GM19452 (cell line): ENCODE data around the gene MRPS7.
A peak's percentile ranks its signal among the peaks of the same experiment; 100 is the strongest.
"Not testable (repeated sequence)": the region's sequence is repeated elsewhere in the genome, so short reads cannot be mapped to it uniquely, and the experiment has no call there.

Experiments used
- ATAC-seq: cut with Tn5 transposase; IDR thresholded peaks from one replicate; pipeline ENCODE4 v1.9.1; 2021; ENCODE audit not compliant: unreplicated experiment

MRPS7 gene

GRCh38 chr17:75270966-75271232, 9.2 kb downstream of the MRPS7 start, which contains the start of gene MIF4GD:
MIF4GD (minus strand) TSS chr17:75271231; CDS start chr17:75270195, 1,036 bp downstream.
- peak; percentile 11 for ATAC-seq

- ATAC-seq, result peak; percentile 73
These were observed 9.7 kb downstream of the MRPS7 start for GRCh38 chr17:75271233-75271954.

- no peak for ATAC-seq
These were observed 10.5 kb downstream of the MRPS7 start for GRCh38 chr17:75271955-75272847.

- ATAC-seq, result no peak
These were observed 11.1 kb downstream of the MRPS7 start for GRCh38 chr17:75272848-75273184.

GRCh38 chr17:75273977-75274708, 12.5 kb downstream of the MRPS7 start:
- no peak for ATAC-seq

GRCh38 chr17:75277664-75278071, 16.0 kb downstream of the MRPS7 start:
- ATAC-seq, result no peak

GRCh38 chr17:75280189-75280588, 18.5 kb downstream of the MRPS7 start:
- ATAC-seq, result not testable (repeated sequence)

GRCh38 chr17:75285123-75285522, 23.4 kb downstream of the MRPS7 start:
- no peak for ATAC-seq

GRCh38 chr17:75287221-75287620, 25.5 kb downstream of the MRPS7 start:
- ATAC-seq, result no peak

GRCh38 chr17:75288359-75288758, 26.7 kb downstream of the MRPS7 start:
- ATAC-seq, result no peak

- peak; percentile 1 for ATAC-seq
These were observed 27.1 kb downstream of the MRPS7 start for GRCh38 chr17:75288770-75289114.

GRCh38 chr17:75289115-75289831, 27.6 kb downstream of the MRPS7 start, which contains the start of gene SLC25A19:
SLC25A19 (minus strand) TSS chr17:75289433; CDS start chr17:75286764, 2,669 bp downstream.
- peak; percentile 89 for ATAC-seq

- peak; percentile 8 for ATAC-seq
These were observed 28.2 kb downstream of the MRPS7 start for GRCh38 chr17:75289832-75290337.

GRCh38 chr17:75292810-75293448, 31.2 kb downstream of the MRPS7 start:
- not testable (repeated sequence) for ATAC-seq

GRCh38 chr17:75295201-75296158, 33.8 kb downstream of the MRPS7 start:
- ATAC-seq, result peak; percentile 56

GRCh38 chr17:75300280-75300679, 38.6 kb downstream of the MRPS7 start:
- no peak for ATAC-seq

GRCh38 chr17:75301049-75301448, 39.4 kb downstream of the MRPS7 start:
- no peak for ATAC-seq

- ATAC-seq, result no peak
These were observed 40.0 kb downstream of the MRPS7 start for GRCh38 chr17:75301502-75302206.
